HG03432 (cell line): ENCODE results near the gene USP54.
A peak's percentile ranks its signal among the peaks of the same experiment; 100 is the strongest.

ENCODE experiments used
- ATAC-seq: cut with Tn5 transposase; IDR thresholded peaks from one replicate; pipeline ENCODE4 v1.9.1; 2021; ENCODE audit warnings: mild to moderate bottlenecking, moderate library complexity; ENCODE audit not compliant: unreplicated experiment

Gene USP54

DNA sequence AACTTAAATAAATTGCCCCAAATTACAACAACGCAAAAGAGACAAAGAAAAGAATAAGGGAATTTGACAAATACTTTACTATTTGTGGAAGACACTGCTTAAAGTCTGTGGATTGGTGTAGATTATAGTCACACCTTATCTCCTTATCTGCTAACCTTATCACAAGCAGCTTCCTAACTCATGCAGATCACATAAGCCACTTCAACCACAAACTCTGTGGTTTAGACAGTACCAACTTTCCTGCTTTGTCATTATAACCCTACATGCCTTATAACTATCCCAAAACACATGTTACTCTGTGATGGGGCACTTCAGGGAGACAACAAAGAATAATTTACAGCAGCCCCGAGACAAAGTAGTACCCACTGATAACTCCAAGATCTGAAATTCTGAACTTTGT is 53.9 kb downstream of the USP54 start:
- no peak for ATAC-seq

DNA sequence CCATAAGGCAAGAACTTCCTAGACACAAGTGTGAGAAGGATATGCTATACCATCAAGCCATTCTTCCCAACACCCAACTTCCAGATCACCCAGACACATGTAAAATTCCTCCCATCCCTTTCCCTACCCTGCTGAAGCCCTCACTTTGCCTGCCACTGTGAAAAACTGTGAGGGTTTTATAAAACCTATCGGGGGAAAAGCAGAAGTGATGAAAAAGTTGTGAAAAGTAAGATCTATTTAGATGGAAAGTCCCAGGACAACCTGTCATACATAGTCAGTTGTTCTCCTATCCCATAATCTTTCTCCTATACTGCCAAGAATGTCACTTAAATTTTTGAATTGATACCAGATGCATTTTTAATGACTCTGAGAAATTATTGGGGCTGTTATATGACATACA is 56.3 kb downstream of the USP54 start:
- no peak for ATAC-seq

DNA sequence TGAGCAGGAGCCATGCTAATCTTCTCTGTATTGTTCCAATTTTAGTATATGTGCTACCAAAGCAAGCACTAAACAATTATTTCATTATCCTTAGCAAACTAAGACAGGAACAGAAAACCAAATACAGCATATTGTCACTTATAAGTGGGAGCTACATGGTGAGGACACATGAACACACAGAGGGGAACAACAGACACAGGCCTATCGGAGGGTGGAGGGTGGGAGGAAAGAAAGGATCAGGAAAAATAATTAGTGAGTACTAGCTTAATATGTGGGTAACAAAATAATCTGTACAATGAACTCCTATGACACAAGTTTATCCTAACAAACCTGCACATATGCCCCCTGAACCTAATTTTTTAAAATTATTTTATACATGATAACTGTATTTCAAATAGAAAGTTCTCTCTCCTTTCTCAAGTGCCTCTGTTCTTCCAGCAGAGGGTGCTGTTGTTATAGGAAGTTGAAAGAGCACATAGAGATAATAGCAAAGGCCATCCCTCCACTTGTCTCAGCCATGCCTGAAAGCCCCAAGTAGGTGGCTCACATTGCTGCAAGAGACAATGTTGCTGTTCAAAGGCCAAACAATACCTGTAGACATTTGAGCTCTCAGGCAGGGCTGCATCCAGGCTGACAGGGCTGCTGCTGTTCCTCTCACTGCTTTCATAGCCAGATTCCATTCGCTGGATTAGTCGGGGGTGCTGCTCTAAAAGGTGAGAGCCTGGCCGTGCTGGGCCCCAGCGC is 61.9 kb downstream of the USP54 start:
- ATAC-seq: no peak

GRCh38 chr10:73522263-73522662 is 68.9 kb downstream of the USP54 start:
- ATAC-seq: no peak

GRCh38 chr10:73519336-73519735 is 71.8 kb downstream of the USP54 start:
- ATAC-seq: no peak

GRCh38 chr10:73517166-73517888 is 73.8 kb downstream of the USP54 start:
- no peak for ATAC-seq

DNA sequence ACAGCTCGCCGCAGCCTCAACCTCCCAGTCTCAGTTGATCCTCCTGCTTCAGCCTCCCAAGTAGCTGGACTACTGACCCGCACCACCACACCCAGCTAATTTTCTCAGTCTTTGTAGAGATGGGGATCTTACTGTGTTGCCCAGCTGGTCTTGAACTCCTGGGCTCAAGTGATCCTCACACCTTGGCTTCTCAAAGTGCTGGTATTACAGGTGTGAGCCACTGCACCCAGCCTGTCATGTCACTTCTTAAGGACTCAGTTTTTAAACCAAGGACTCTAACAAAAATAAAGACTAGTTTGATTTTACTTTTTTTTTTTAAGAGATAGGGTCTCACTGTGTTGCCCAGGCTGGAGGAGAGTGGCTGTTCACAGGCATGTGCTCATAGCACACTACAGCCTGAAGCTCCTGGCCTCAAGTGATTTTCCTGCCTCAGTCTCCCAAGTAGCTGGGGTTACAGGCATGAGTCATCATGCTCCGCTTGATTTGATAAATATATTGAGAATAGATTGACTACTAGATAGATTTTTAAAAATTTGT is 78.9 kb downstream of the USP54 start:
- ATAC-seq: no peak

DNA sequence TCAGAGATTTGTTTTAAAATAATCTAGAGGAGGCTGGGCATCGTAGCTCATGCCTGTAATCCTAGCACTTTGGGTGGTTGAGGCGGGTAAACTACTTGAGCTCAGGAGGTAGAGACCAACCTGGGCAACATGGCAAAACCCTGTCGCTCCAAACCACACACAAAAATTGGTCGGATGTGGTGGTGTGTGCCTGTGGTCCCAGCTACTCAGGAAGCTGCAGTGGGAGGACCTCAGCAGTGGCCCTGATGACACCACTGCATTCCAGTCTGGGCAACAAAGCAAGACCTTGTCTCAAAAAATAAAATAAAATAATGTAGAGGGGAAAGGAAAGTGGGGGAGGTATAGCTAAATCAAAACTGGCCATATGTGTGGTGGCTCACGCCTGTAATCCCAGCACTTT is 81.4 kb downstream of the USP54 start:
- ATAC-seq: no peak

DNA sequence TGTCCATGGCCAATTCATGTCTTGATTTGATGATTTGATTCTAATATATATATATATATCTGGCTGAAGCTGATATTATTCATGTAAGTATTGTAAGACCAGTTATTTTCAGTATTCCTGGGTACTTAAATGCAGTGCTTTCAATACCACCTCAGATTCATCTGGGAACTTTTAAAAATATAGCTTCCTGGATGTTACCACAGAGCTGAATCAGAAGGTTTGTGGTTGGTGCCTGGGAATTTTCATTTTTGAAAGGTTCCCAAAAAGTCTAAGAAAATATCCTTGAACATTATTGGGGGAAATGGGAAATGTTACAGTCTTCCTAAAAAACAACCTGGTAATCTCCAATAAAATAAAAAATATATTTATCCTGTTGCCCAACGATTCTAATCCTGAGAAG is 84.7 kb downstream of the USP54 start:
- no peak for ATAC-seq

DNA sequence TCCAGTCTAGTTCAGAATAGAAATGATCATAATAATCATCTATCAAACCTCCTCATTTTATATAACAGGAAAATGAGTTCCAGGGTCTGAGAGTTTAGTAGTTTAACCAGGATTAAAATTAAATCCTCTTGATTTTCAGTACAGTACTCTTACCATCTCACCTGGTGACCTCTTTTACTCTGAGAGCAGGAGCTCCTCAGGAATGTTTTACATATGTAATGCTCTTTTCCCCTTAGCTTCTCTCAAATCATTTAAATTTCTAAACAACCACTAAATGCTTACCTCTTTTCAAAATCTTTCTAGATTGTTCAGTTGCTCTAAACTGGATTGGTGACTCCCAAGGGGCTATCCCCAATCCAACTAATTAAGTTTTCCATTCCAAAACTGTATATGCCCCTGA is 85.1 kb downstream of the USP54 start:
- ATAC-seq: no peak

- no peak for ATAC-seq
Observed at GRCh38 chr10:73503037-73503436, 88.1 kb downstream of the USP54 start.

- no peak for ATAC-seq
Observed at GRCh38 chr10:73501651-73502050, 89.5 kb downstream of the USP54 start.

GRCh38 chr10:73497623-73498022 is 93.5 kb downstream of the USP54 start:
- no peak for ATAC-seq

- peak; percentile 65 for ATAC-seq
Observed at GRCh38 chr10:73495884-73496674, 95.1 kb downstream of the USP54 start, which contains the start of gene PPP3CB. TSS of gene PPP3CB (minus strand) at chr10:73496024. CDS start at chr10:73495889, 135 bp downstream.

DNA sequence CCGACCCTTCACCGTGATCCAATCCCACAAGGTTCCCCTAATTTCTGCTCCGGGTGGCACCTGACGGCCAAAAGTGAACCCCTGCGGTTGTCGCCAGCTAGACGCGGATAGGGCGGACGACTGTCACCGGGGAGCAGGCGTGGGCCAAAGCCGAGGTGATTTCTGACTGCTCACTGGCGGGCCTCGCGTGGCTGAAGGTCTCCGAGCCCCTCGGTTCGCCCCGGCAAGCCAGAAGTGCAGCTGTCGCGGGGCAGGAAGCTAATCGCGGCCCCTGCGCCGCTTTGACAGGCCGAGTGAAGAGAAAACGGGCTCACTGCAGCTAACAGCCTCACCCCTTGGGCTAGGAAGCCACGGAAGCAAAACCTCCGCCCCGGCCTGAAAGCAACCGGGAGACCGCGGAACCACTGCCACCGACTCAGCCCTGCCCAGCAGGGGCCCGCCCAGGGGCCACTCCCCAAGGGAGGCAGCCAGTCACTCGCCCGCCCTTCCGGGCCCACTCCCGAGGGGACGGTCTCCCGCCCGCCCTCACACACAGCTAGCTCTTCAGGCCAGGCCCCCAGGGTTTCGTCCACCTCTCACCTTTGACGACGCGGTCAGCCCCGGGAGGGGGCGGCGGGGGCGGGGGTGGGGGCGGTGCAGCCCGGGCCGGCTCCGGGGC is 95.8 kb downstream of the USP54 start:
- ATAC-seq: peak; percentile 92

DNA sequence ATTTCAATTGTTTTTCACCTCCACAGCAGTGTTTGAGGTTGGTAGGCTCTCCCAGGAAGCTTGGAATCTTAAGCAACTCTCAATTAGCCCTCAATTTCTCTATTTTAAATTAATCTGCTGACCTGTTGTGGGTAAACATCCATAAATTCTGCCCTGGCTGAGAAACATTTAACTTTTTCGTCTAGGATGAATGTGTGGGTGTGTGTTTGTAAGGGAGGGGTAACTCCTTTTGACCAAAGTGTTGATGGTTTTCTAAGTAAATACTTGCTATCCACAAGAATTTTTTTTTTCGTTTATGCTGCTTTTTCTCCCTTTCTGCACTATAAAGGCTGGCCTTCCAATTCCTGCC is 96.3 kb downstream of the USP54 start:
- no peak for ATAC-seq

- ATAC-seq: no peak
Observed at GRCh38 chr10:73494213-73494612, 96.9 kb downstream of the USP54 start.

DNA sequence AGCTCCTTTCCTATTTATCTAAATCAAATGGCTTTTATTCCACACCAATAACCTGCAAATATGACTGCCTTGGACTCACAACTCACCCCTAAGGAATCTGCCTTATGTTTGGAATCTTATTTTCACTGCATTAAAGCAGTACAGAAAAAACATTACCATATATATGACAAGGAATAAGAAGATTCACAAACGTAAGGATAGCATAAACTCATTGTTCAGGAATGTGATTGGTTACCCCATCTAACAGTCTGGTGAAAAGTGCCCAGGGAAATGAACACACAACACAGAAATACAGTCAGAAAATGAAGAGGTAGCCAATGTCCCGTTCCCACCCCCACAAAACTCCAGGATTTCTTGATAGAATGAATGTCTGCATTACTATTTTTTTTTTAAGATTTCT is 97.4 kb downstream of the USP54 start:
- ATAC-seq: no peak

DNA sequence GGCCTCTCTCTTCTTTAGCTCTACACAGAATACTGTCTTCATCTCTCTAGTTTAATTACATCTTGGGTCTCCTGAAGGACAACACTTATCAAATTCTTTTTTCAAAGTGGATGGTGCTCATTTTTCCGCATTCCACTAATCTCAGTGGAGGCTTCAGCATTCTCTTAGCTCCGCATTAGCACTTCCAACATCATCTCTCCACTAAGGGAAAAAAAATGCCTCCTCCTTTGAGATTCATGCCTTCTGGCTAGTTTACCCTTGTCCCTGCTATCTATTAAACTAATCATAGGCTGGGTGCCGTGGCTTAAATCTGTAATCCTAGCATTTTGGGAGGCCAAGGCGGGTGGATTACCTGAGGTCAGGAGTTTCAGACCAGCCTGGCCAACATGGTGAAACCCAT is 104.5 kb downstream of the USP54 start:
- no peak for ATAC-seq

- ATAC-seq: no peak
Observed at GRCh38 chr10:73485320-73485719, 105.8 kb downstream of the USP54 start.

DNA sequence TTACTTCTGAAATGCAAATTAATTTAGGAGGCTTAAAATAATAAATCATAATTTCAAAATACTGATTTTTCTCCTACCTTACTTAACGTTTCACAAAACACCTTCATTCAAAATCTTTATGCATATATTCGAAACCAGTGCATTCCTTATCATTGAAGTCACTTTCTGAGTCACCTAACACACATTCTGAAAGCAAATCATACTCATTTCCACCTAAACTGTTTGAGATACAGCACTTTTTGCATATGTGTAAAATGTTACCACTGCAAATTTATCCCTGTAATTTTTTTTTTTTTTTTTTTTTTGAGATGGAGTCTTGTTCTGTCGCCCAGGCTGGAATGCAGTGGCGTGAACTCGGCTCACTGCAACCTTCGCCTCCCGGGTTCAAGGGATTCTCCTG is 111.0 kb downstream of the USP54 start:
- peak; percentile 42 for ATAC-seq
